Uterus (tissue), 4 donors: ENCODE results near the gene SP140. TPM values are rescaled to one million over a fixed set of nuclear protein-coding genes. Genes with fewer than 3 reads are reported as not detected.
"Not testable (repeated sequence)": the region's sequence is repeated elsewhere in the genome, so short reads cannot be mapped to it uniquely, and the experiment has no call there.

Source experiments
- DNase-seq, 2 donors: peaks; one replicate each; pipeline ENCODE4 v3.0.0-alpha.2; 2019 to 2020
- H3K27ac ChIP-seq, 2 donors: fragments of 200-600 bp; sonication (generic); 1 replicate in 1 of 2; 2 replicates in 1 of 2; pipeline ENCODE4 v1.5.1; 2016 to 2018
- H3K27me3 ChIP-seq, 2 donors: fragments of 200-600 bp; sonication (generic); one replicate each; pipeline ENCODE4 v1.5.1; 2018 to 2019; ENCODE audit warnings: control low read depth in 1 of 2
- H3K36me3 ChIP-seq, 2 donors: fragments of 200-600 bp; sonication (generic); one replicate each; pipeline ENCODE4 v1.5.1; 2019; ENCODE audit warnings: control low read depth in 1 of 2
- H3K4me1 ChIP-seq, 2 donors: fragments of 200-600 bp; sonication (generic); one replicate each; pipeline ENCODE4 v1.5.1; 2018 to 2019; ENCODE audit warnings: control low read depth in 1 of 2
- H3K4me3 ChIP-seq, 2 donors: fragments of 200-600 bp; sonication (generic); 1 replicate in 1 of 2; 2 replicates in 1 of 2; pipeline ENCODE4 v1.5.1; 2018 to 2019; ENCODE audit warnings: mild to moderate bottlenecking in 1 of 2
- H3K9me3 ChIP-seq, 2 donors: fragments of 200-600 bp; sonication (generic); one replicate each; pipeline ENCODE4 v1.5.1; 2019; ENCODE audit warnings: control low read depth in 1 of 2
- CTCF ChIP-seq, 4 experiments: fragments of 200-600 bp in 2 of 4; fragments of 450-650 bp in 2 of 4; sonication (generic) in 2 of 4; IDR thresholded peaks; one replicate each; pipeline ENCODE4 v1.5.1; 2016 to 2019; ENCODE audit warnings: antibody characterized with exemption in 4 of 4, mild to moderate bottlenecking in 2 of 4, moderate library complexity in 1 of 4
- POLR2A ChIP-seq, 2 donors: fragments of 450-650 bp; IDR thresholded peaks; one replicate each; pipeline ENCODE4 v1.6.1; 2016; ENCODE audit warnings: antibody characterized with exemption in 2 of 2, mild to moderate bottlenecking in 1 of 2, moderate library complexity in 1 of 2
- intact Hi-C: fragments of 100-400 bp; cut with DNase I; formaldehyde crosslinking; loops from one replicate; pipeline ENCODE4 v1.15.1; 2023; ENCODE audit warnings: low total_unique reads
- total RNA-seq, 4 donors: library from RNA; depleted of rRNA in 3 of 4; stranded (reverse); fragments of >200 nt in 3 of 4; gene quantifications; one replicate each; pipeline versions ENCODE4 v1.1.0 to v1.2.4, GENCODE V29; 2014 to 2023
- donor health status: DM: yes; HTN: yes; CAD: no.

Gene SP140
- total RNA-seq, 4 donors from 2014 or later = 0.77 to 1.1 (median 0.97) TPM; not detected in 1

- peak; percentile 74 to 76 for DNase-seq
- Histone ChIP-seq H3K27me3 (no peaks in the 10 kb centered on the region), H3K4me3 (peak within 1 kb of the TSS; percentile 58 to 64), H3K27ac (peak within 1 kb of the TSS; percentile 76 to 89), H3K4me1 (peaks cover 0 to 3% of the 10 kb centered on the region in 2 donors), H3K36me3 (no peaks in the 10 kb centered on the region), H3K9me3 (no peaks in the 10 kb centered on the region)
- intact Hi-C loops = no loop called here
- TF ChIP-seq CTCF (IDR thresholded peaks at IDR 0.05) = no peak
- peak in 1 of 2 donors; percentile 19 for TF ChIP-seq POLR2A (IDR thresholded peaks at IDR 0.05)
Measured at GRCh38 chr2:230219419-230220331, 5.9 kb upstream of the SP140 start, which contains the start of gene SP110. Gene SP110, minus strand, starts transcription at chr2:230219984. Its CDS starts 3,057 bp downstream, at chr2:230216927.

- Histone ChIP-seq H3K4me3 (peak overlapping the region; percentile 58 to 64), H3K4me1 (peaks cover 0 to 3% of the 10 kb centered on the region in 2 donors), H3K36me3 (no peaks in the 10 kb centered on the region), H3K27ac (peak overlapping the region; percentile 76 to 89), H3K9me3 (no peaks in the 10 kb centered on the region), H3K27me3 (no peaks in the 10 kb centered on the region)
- no peak for DNase-seq
- TF ChIP-seq CTCF (IDR thresholded peaks at IDR 0.05) (no peak), POLR2A (IDR thresholded peaks at IDR 0.05) (no peak)
- intact Hi-C loops = no loop called here
Measured at GRCh38 chr2:230220347-230220969, 5.1 kb upstream of the SP140 start.

- intact Hi-C loops = no loop called here
- Histone ChIP-seq H3K4me3 (no peak overlapping the region), H3K4me1 (peaks cover 0 to 3% of the 10 kb centered on the region in 2 donors), H3K27ac (no peak overlapping the region), H3K27me3 (no peaks in the 10 kb centered on the region), H3K9me3 (no peaks in the 10 kb centered on the region), H3K36me3 (no peaks in the 10 kb centered on the region)
- TF ChIP-seq CTCF (IDR thresholded peaks at IDR 0.05) (no peak), POLR2A (IDR thresholded peaks at IDR 0.05) (no peak)
- DNase-seq = no peak
Measured at GRCh38 chr2:230221493-230221892, 4.0 kb upstream of the SP140 start.

- H3K36me3 ChIP-seq, H3K4me3 ChIP-seq, H3K4me1 ChIP-seq, H3K27ac ChIP-seq, DNase-seq, H3K27me3 ChIP-seq, intact Hi-C loops, H3K9me3 ChIP-seq: not testable (repeated sequence)
Measured at GRCh38 chr2:230222829-230223228, 2.7 kb upstream of the SP140 start.

GRCh38 chr2:230224458-230224857, 1.1 kb upstream of the SP140 start:
- no peak for DNase-seq
- Histone ChIP-seq H3K27me3 (no peaks in the 10 kb centered on the region), H3K27ac (no peak overlapping the region), H3K9me3 (no peaks in the 10 kb centered on the region), H3K4me3 (no peak overlapping the region), H3K36me3 (no peaks in the 10 kb centered on the region), H3K4me1 (no peaks in the 10 kb centered on the region)
- TF ChIP-seq POLR2A (IDR thresholded peaks at IDR 0.05) (no peak), CTCF (IDR thresholded peaks at IDR 0.05) (no peak)
- intact Hi-C loops = no loop called here
